KMS-11 (cell line): ENCODE data around the gene ITGA2.
A peak's percentile ranks its signal among the peaks of the same experiment; 100 is the strongest.

Experiments used
- H2AFZ ChIP-seq: fragments of 200-600 bp; sonication (generic); 2 replicates; pipeline ENCODE4 v1.6.1; 2016; ENCODE audit warnings: antibody characterized with exemption, mixed run types, low read depth
- H3K27ac ChIP-seq: fragments of 200-600 bp; sonication (generic); 2 replicates; pipeline ENCODE4 v1.6.1; 2016; ENCODE audit warnings: mild to moderate bottlenecking, mixed run types
- H3K27me3 ChIP-seq: fragments of 200-600 bp; sonication (generic); 2 replicates; pipeline ENCODE4 v1.6.1; 2017; ENCODE audit warnings: mild to moderate bottlenecking, low read depth, mixed run types, moderate library complexity; ENCODE audit not compliant: insufficient read depth
- H3K36me3 ChIP-seq: fragments of 200-600 bp; sonication (generic); 2 replicates; pipeline ENCODE4 v1.6.1; 2017; ENCODE audit warnings: mild to moderate bottlenecking, mixed run types; ENCODE audit not compliant: insufficient read depth
- H3K4me1 ChIP-seq: fragments of 200-600 bp; sonication (generic); 2 replicates; pipeline ENCODE4 v1.6.1; 2016; ENCODE audit warnings: mild to moderate bottlenecking, low read depth, mixed run types; ENCODE audit not compliant: poor library complexity, severe bottlenecking
- H3K4me2 ChIP-seq: fragments of 200-600 bp; sonication (generic); 2 replicates; pipeline ENCODE4 v1.7.0; 2016; ENCODE audit warnings: mild to moderate bottlenecking, mixed run types
- H3K4me3 ChIP-seq: fragments of 200-600 bp; sonication (generic); IDR thresholded peaks from 2 replicates; pipeline ENCODE4 v1.6.1; 2017; ENCODE audit warnings: low read depth, low read length, mixed read lengths; ENCODE audit not compliant: insufficient read depth
- H3K79me2 ChIP-seq: fragments of 200-600 bp; sonication (generic); 2 replicates; pipeline ENCODE4 v1.6.1; 2016; ENCODE audit warnings: low read depth, mixed run types; ENCODE audit not compliant: insufficient read depth
- H3K9ac ChIP-seq: fragments of 200-600 bp; sonication (generic); 2 replicates; pipeline ENCODE4 v1.6.1; 2016; ENCODE audit warnings: mild to moderate bottlenecking, mixed run types
- H4K20me1 ChIP-seq: fragments of 200-600 bp; sonication (generic); 2 replicates; pipeline ENCODE4 v1.6.1; 2016; ENCODE audit warnings: mild to moderate bottlenecking, mixed run types; ENCODE audit not compliant: insufficient read depth
- TF ChIP-seq, protein P1 (sequence below): fragments of 200-600 bp; sonication (generic); conservative IDR thresholded peaks from 2 replicates; pipeline ENCODE4 v1.6.1; 2017; ENCODE audit warnings: low read depth, mild to moderate bottlenecking, antibody characterized with exemption, low read length, moderate library complexity, mixed read lengths

The ITGA2 gene

DNA sequence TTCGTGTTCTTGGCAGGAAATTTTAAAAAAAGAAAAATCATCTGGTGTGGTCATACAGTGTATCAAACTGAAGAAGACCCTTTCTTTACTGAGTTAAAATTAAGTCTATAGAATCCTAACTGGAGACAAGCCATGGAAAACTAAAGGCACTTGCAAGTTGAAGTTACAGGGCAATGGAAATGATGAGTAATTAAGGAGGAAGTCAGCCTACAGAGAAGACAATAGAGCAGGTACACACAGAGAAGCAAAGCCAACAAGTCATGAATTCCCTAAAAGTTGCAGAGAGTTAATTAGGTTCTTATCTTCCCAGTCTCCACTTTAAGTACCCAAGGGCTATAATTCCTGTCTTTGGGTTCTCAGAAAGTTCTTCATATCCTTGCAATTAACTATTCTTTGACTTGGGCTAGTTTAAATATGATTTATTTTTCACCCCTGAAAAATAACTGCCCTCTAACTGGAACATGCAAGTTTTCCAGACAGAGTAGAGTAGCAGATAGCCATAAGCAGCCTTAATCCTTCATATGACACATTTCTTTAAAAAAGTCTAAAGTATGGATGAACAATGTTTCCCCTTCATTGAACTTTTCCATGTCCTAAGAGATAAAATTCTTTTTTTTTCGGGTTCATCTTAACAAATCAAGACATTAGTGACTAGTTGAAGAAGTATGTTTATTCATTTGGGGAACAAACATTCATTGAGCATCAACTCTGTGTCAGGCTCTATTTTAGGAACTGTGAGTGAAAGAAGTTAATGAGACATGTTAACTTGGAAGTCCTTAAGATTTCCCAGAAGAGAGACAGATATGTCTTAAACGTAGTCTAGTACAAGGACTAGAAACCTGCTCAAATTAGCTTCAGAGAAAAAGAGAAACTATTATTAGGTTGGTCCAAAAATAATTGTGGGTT lies 5.2 kb upstream of the ITGA2 start:
- peaks cover 7% of the 10 kb centered on the region for H3K27me3 ChIP-seq
- no peak overlapping the region for H3K4me2 ChIP-seq
- H4K20me1 ChIP-seq, result no peaks in the 10 kb centered on the region
- H2AFZ ChIP-seq, result no peak overlapping the region
- TF ChIP-seq, protein P1, sequence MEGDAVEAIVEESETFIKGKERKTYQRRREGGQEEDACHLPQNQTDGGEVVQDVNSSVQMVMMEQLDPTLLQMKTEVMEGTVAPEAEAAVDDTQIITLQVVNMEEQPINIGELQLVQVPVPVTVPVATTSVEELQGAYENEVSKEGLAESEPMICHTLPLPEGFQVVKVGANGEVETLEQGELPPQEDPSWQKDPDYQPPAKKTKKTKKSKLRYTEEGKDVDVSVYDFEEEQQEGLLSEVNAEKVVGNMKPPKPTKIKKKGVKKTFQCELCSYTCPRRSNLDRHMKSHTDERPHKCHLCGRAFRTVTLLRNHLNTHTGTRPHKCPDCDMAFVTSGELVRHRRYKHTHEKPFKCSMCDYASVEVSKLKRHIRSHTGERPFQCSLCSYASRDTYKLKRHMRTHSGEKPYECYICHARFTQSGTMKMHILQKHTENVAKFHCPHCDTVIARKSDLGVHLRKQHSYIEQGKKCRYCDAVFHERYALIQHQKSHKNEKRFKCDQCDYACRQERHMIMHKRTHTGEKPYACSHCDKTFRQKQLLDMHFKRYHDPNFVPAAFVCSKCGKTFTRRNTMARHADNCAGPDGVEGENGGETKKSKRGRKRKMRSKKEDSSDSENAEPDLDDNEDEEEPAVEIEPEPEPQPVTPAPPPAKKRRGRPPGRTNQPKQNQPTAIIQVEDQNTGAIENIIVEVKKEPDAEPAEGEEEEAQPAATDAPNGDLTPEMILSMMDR, result no peak
- H3K27ac ChIP-seq, result no peak overlapping the region
- no peak overlapping the region for H3K4me3 ChIP-seq
- no peaks in the 10 kb centered on the region for H3K79me2 ChIP-seq
- no peaks in the 10 kb centered on the region for H3K36me3 ChIP-seq
- H3K4me1 ChIP-seq, result no peaks in the 10 kb centered on the region
- H3K9ac ChIP-seq, result no peak overlapping the region

DNA sequence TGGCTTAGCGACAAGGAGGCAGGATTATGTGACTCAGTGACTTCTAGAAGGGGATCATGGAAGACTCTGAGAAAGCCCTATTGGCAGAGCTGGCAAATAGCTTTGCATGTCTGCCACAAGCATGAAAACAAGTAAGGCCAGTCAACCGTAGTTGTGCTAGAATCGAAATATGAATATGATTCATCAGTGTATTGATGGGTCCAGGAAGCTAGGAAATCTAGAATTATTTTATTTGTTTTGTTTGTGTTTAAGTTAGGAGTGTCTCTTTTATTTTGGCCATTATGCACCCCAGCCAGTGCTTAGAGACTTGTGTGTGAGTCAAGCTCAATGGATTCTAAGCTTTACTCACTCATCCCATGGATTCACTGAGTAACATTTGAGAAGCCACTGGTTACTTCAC lies 3.8 kb upstream of the ITGA2 start:
- Histone ChIP-seq H3K27ac (no peak overlapping the region), H3K4me1 (no peaks in the 10 kb centered on the region), H3K4me2 (no peak overlapping the region), H3K79me2 (no peaks in the 10 kb centered on the region), H3K36me3 (no peaks in the 10 kb centered on the region), H4K20me1 (no peaks in the 10 kb centered on the region), H3K4me3 (no peak overlapping the region), H2AFZ (no peak overlapping the region), H3K9ac (no peak overlapping the region), H3K27me3 (peaks cover 7% of the 10 kb centered on the region)
- TF ChIP-seq, protein P1, result no peak

DNA sequence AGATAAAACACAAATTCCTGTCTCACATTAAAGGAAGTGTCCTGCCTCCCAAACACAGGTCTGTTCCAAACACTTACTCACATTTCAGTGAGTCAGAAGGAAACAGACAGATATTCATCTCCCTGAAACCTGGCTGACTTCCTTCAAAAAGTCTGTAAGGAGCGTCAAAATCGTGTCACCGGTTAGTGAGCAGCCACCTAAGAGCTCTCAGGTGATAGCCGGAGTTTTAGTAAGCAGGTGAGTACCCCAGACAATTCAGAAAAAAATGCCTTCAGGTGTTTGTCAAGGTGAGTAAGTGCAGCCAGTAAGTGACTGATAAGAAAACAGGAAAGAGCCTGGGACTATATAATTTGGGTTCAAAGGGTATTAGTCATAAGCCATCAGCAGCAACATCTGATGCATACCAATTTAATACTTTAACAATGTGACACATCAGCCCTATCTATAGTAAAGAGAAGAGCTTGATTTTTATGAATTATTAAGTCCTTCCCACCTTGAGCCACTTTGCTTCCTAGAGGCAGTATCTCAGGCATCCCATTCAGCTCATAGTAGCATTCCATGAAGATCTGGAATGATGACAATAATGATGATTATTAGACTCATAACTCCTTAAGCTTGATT lies 1.3 kb upstream of the ITGA2 start:
- H3K4me1 ChIP-seq, result no peaks in the 10 kb centered on the region
- H2AFZ ChIP-seq, result no peak overlapping the region
- H3K27ac ChIP-seq, result no peak overlapping the region
- H3K36me3 ChIP-seq, result no peaks in the 10 kb centered on the region
- peaks cover 7% of the 10 kb centered on the region for H3K27me3 ChIP-seq
- H4K20me1 ChIP-seq, result no peaks in the 10 kb centered on the region
- no peak overlapping the region for H3K4me3 ChIP-seq
- no peak overlapping the region for H3K9ac ChIP-seq
- H3K4me2 ChIP-seq, result no peak overlapping the region
- no peaks in the 10 kb centered on the region for H3K79me2 ChIP-seq
- TF ChIP-seq, protein P1, result no peak

DNA sequence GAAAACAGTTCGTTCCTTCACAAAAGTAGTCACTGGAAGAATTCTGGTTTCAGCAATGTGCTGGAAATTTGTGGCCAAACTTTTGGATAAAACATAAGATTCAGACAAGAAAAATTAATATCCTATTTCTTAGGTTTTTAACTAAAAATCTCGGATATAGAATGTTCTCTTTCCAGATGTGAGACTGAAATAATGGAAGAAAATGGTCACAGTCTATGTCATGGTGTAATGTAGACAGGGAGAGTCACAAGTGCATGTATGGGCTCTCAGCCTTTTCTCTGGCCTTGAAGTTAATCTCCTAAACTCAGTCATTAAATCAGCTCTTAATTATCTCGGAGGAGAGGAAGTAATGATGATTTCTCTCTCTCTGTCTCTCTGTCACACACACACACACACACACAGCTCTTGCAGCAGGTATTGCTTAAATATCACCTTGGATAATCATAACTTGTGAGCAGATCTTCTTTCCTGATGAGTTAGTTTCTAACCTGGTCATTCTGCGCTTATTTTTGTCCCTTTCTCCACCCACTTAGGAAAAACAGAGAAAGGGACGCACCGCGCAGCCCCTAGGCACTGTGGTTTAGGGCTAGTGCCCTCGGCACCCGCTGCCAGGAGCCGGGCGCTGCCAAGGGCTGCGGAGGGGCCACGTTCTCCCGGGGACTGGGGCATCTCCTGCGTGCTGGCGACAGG lies 672 bp upstream of the ITGA2 start:
- H3K27me3 ChIP-seq, result peaks cover 7% of the 10 kb centered on the region
- TF ChIP-seq, protein P1, result no peak
- peak overlapping the region; percentile 98 for H2AFZ ChIP-seq
- H3K27ac ChIP-seq, result no peak overlapping the region
- peak overlapping the region; percentile 73 for H3K4me2 ChIP-seq
- H3K36me3 ChIP-seq, result no peaks in the 10 kb centered on the region
- no peaks in the 10 kb centered on the region for H3K79me2 ChIP-seq
- no peak overlapping the region for H3K4me3 ChIP-seq
- peak overlapping the region; percentile 23; the same call in 1 of the 2 replicates for H3K9ac ChIP-seq
- no peaks in the 10 kb centered on the region for H3K4me1 ChIP-seq
- no peaks in the 10 kb centered on the region for H4K20me1 ChIP-seq
